T-helper 2 cell treated with Interferon-gamma antibody and Interleukin-4, amounts not matched to agents 100 ng/mL and 5 ng/mL, for 36 hours (primary cell): ENCODE data around the gene SIGMAR1. TPM values are rescaled to one million over a fixed set of nuclear protein-coding genes. Genes with fewer than 3 reads are reported as not detected.

ENCODE experiments used
- intact Hi-C: fragments of 100-400 bp; cut with micrococcal nuclease; formaldehyde crosslinking; loops from one replicate; pipeline ENCODE4 v1.15.1; 2023
- total RNA-seq: library from RNA; stranded (reverse); gene quantifications from 2 replicates; pipeline ENCODE4 v1.2.3, GENCODE V29; 2022

The SIGMAR1 gene
- total RNA-seq, 1 donor from 2014 or later, result 83.0 TPM

DNA sequence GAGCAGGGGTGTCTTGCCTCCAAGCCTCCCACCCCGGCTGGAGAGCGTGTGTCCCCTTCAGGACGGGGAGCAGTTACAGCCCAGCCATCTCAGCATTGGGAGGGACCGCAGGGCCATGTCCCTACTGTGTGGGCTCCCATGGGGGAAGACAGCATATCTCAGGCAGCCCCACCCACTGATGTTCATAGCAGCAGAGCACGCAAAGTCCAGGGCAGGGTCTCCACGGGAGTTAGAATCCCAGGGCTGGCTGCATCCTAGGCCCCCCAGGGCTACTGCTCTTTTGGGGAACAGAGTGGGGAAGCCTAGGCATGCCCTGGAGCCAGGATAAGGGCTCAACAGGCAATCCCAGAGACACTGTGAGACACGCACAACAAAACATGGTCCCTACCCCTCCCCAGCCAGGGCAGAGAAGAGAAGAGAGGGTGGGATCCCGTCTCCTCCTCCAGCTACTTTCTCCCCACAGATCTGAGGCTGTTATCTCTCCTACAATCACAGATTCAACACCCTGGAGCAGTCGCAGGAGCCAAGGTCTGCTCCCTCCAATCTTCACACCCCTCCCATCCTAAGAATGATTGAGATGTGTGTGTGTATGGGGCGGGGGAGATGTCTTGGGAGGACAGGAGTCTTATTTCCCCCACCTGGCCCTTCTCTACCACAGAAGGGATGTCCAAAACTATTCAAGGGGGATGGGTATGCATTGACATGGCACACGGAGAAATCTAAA lies 51.5 kb downstream of the SIGMAR1 start:
- intact Hi-C loops, result no loop called here

GRCh38 chr9:34584970-34585369 lies 52.6 kb downstream of the SIGMAR1 start:
- intact Hi-C loops, result no loop called here

Other genes with a start within 250 kb of the SIGMAR1 start
- gene FAM219A, start 179.2 kb downstream of the SIGMAR1 start, total RNA-seq, result 15.0 and 16.0 TPM in 2 replicates
- gene DNAI1, start 179.0 kb downstream of the SIGMAR1 start, total RNA-seq, result not detected in 2 replicates
- gene ENHO, start 114.8 kb downstream of the SIGMAR1 start, total RNA-seq, result not detected in 2 replicates
- gene CNTFR, start 48.1 kb downstream of the SIGMAR1 start, total RNA-seq, result not detected in 2 replicates
- gene RPP25L, start 25.7 kb downstream of the SIGMAR1 start, total RNA-seq, result 17.5 and 19.0 TPM in 2 replicates
- 110 and 115 TPM in 2 replicates for gene DCTN3, start 17.3 kb downstream of the SIGMAR1 start, total RNA-seq
- 0.14 TPM in 2 replicates for gene ARID3C, start 8.7 kb downstream of the SIGMAR1 start, total RNA-seq
- 130 and 139 TPM in 2 replicates for gene GALT, start 8.9 kb upstream of the SIGMAR1 start, total RNA-seq
- gene IL11RA, start 14.4 kb upstream of the SIGMAR1 start, total RNA-seq, result 83.8 and 87.8 TPM in 2 replicates
- gene CCL27, start 24.9 kb upstream of the SIGMAR1 start, total RNA-seq, result 0.25 and 0.84 TPM in 2 replicates
- not detected in 2 replicates for gene CCL19, start 53.5 kb upstream of the SIGMAR1 start, total RNA-seq
- gene CCL21, start 72.3 kb upstream of the SIGMAR1 start, total RNA-seq, result not detected in 2 replicates